ENCODE data around the gene KLHL14. TPM values are rescaled to one million over a fixed set of nuclear protein-coding genes. Genes with fewer than 3 reads are reported as not detected.
A peak's percentile ranks its signal among the peaks of the same experiment; 100 is the strongest.

The KLHL14 gene
- polyA plus RNA-seq, 2 of the 4 experiments (the other 2 are of a cell fraction) = not detected

DNA sequence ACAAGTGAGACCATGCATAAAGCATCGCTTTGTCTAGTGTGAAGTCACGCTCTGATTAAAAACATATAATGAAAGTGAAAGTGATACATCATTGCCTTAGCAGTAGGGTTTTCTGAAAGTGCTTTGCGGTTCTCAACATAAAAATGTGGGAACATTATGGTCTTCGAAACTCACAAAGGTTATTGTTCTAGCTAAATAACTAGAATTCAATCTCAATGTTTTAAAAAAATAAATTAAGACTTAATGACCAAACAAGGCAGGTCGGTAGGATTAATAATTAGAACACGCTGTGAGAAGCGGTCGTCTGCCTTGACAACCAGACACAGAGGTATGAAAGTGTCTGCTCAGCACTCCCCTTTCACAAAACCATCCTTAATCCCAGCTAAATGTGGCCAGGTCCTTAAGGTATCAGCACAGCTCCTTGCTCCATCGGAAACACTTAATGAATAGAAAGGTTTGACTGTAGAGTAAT, 42.2 kb downstream of the KLHL14 start:
- H3K4me1 ChIP-seq = no peaks in the 10 kb centered on the region
- no peak overlapping the region for H3K27ac ChIP-seq
- no peak for TF ChIP-seq BHLHE40 (IDR thresholded peaks at IDR 0.05; ENCODE audit: low read depth, low read length)
- peak; percentile 6 for TF ChIP-seq MAFK (IDR thresholded peaks at IDR 0.05; ENCODE audit: partially characterized antibody)
- no peak for TF ChIP-seq EP300 (IDR thresholded peaks at IDR 0.05)
- ATAC-seq = no peak
- WGBS (ENCODE audit: missing lambda C conversion rate) = 38% methylated on average over 9 of the region's 9 CpGs
- peak overlapping the region; percentile 48 for H3K4me2 ChIP-seq
- H3K9me3 ChIP-seq = no peaks in the 10 kb centered on the region
- no peak for DNase-seq (ENCODE audit: low read depth in 1 of 2, low spot score in 1 of 2)
- ChIA-PET CTCF (no interaction called here), POLR2A (no interaction called here)
- no peak for FAIRE-seq
- no peak overlapping the region; the same call in 2 of the 3 replicates for H3K4me3 ChIP-seq

DNA sequence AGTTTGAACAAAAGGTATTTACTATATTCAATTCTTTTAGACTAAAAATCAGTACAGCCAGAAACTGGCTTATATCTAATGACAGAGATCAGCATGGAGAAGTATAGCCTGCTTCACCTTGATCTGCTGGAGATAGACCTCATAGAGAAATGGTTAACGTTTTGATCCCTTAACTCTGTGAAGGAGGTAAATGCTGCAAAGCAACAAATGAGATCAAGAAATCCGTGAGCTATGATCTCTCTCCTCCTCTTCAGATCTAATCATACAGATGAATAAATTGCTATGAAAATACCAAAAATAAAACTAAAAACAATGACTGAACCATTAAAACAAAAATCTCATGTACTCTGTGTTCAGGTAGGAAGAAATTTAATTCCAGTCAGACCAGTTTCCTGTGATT, 42.8 kb downstream of the KLHL14 start:
- Histone ChIP-seq H3K27ac (no peak overlapping the region), H3K9me3 (no peaks in the 10 kb centered on the region), H3K4me1 (no peaks in the 10 kb centered on the region), H3K4me3 (no peak overlapping the region), H3K4me2 (peak overlapping the region; percentile 48)
- ChIA-PET CTCF (no interaction called here), POLR2A (no interaction called here)
- no peak for DNase-seq (ENCODE audit: low read depth in 1 of 2, low spot score in 1 of 2)
- no peak for ATAC-seq
- FAIRE-seq = no peak
- WGBS (ENCODE audit: missing lambda C conversion rate) = 8% methylated on average over 2 of the region's 2 CpGs
- TF ChIP-seq POLR2A (IDR thresholded peaks at IDR 0.05; ENCODE audit: low read length) (no peak), FOSB (CRISPR knock-in tag; IDR thresholded peaks at IDR 0.05) (no peak), HDAC2 (IDR thresholded peaks at IDR 0.05) (no peak), ESRRA (IDR thresholded peaks at IDR 0.05; ENCODE audit: borderline replicate concordance, low read length) (no peak), HOXA7 (CRISPR knock-in tag; IDR thresholded peaks at IDR 0.05) (no peak), EHF (CRISPR knock-in tag; IDR thresholded peaks at IDR 0.05) (no peak), KDM5A (IDR thresholded peaks at IDR 0.05) (no peak)
- TF ChIP-seq, protein P1, sequence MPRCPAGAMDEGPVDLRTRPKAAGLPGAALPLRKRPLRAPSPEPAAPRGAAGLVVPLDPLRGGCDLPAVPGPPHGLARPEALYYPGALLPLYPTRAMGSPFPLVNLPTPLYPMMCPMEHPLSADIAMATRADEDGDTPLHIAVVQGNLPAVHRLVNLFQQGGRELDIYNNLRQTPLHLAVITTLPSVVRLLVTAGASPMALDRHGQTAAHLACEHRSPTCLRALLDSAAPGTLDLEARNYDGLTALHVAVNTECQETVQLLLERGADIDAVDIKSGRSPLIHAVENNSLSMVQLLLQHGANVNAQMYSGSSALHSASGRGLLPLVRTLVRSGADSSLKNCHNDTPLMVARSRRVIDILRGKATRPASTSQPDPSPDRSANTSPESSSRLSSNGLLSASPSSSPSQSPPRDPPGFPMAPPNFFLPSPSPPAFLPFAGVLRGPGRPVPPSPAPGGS (IDR thresholded peaks at IDR 0.05) = no peak
- TF ChIP-seq, protein P2, sequence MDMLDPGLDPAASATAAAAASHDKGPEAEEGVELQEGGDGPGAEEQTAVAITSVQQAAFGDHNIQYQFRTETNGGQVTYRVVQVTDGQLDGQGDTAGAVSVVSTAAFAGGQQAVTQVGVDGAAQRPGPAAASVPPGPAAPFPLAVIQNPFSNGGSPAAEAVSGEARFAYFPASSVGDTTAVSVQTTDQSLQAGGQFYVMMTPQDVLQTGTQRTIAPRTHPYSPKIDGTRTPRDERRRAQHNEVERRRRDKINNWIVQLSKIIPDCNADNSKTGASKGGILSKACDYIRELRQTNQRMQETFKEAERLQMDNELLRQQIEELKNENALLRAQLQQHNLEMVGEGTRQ (IDR thresholded peaks at IDR 0.05) = no peak

DNA sequence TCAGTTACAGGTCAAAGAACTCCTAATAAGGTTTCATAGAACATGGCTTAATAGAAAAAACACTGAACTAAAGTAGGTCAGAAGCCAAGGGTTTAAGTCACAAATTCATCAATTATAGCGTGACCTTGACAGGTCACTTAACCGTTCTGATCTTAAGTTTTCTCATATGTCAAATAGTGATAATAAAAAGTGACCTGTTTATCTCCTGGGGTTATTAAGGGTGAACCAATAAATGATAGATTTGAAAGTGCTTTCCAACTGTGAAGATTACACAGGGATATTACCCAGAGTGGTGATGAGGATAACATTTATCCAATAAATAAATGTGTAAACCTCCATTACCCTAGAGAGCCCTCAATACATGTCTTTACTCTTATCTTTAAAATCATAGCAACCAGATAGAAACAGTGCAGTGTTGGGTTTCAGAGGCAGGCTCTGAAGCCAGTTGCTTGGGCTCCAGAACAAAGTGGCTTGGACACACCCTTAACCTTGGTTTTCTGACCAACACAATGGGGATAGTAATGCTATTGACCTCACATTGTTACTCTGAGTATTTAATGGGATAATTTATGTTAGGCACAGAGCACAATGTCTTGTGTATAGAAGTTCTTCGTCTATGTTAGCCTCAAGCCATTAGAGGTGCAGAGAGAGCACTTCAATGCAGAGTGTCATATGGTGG, 48.6 kb downstream of the KLHL14 start:
- TF ChIP-seq, protein P2 (IDR thresholded peaks at IDR 0.05) = no peak
- TF ChIP-seq CHD2 (IDR thresholded peaks at IDR 0.05; ENCODE audit: low read length, partially characterized antibody) (no peak), KDM5A (IDR thresholded peaks at IDR 0.05) (no peak), FOXS1 (CRISPR knock-in tag; IDR thresholded peaks at IDR 0.05) (no peak), EHF (CRISPR knock-in tag; IDR thresholded peaks at IDR 0.05) (no peak), RNF2 (IDR thresholded peaks at IDR 0.05; ENCODE audit: borderline replicate concordance, low read depth) (no peak)
- ATAC-seq (no peak), FAIRE-seq (no peak)

DNA sequence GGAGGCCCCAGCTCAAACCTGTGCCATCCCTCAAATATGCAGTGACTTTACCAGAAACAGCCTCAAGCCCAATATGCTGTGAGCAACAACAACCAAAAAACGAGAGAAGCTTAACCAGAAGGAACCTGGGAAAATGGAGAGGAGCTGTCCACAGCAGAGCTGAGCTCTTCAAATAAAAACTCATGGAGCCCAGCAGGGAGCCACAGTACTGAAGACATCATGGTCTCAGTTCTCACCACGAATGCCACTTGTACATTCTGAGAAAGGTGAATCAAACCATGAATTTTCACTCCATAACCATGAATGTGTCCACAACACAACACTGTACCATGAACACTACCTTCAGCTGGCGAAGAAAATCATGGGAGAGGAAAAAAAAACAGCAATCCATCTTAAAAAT, 50.5 kb downstream of the KLHL14 start:
- ATAC-seq (no peak), DNase-seq (ENCODE audit: low read depth in 1 of 2, low spot score in 1 of 2) (no peak), FAIRE-seq (no peak)
- Histone ChIP-seq H3K4me3 (no peak overlapping the region), H3K27ac (no peak overlapping the region), H3K4me1 (no peaks in the 10 kb centered on the region), H3K4me2 (no peak overlapping the region), H3K9me3 (no peaks in the 10 kb centered on the region)
- POLR2A ChIA-PET = no interaction called here
- CTCF ChIA-PET = no interaction called here
- 3% methylated on average over 3 of the region's 3 CpGs for WGBS (ENCODE audit: missing lambda C conversion rate)
- TF ChIP-seq JUN (IDR thresholded peaks at IDR 0.05) (no peak), FOSB (CRISPR knock-in tag; IDR thresholded peaks at IDR 0.05) (no peak), HOXA7 (CRISPR knock-in tag; IDR thresholded peaks at IDR 0.05) (no peak), POLR2A (IDR thresholded peaks at IDR 0.05; ENCODE audit: low read length) (no peak), KDM1A (IDR thresholded peaks at IDR 0.05; ENCODE audit: low read depth) (no peak), JUNB (IDR thresholded peaks at IDR 0.05) (no peak), BHLHE40 (IDR thresholded peaks at IDR 0.05; ENCODE audit: low read depth, low read length) (no peak), RARB (CRISPR knock-in tag; IDR thresholded peaks at IDR 0.05) (no peak), EHF (CRISPR knock-in tag; IDR thresholded peaks at IDR 0.05) (no peak)
- TF ChIP-seq, protein P2 (IDR thresholded peaks at IDR 0.05) = no peak
- TF ChIP-seq, protein P3, sequence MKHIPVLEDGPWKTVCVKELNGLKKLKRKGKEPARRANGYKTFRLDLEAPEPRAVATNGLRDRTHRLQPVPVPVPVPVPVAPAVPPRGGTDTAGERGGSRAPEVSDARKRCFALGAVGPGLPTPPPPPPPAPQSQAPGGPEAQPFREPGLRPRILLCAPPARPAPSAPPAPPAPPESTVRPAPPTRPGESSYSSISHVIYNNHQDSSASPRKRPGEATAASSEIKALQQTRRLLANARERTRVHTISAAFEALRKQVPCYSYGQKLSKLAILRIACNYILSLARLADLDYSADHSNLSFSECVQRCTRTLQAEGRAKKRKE (CRISPR knock-in tag; IDR thresholded peaks at IDR 0.05; ENCODE audit: low read depth) = no peak

More for the DNA sequence above, 48.6 kb downstream of the KLHL14 start:
- Histone ChIP-seq H3K4me3 (no peak overlapping the region), H3K27ac (no peak overlapping the region), H3K4me2 (no peak overlapping the region), H3K4me1 (no peaks in the 10 kb centered on the region), H3K9me3 (no peaks in the 10 kb centered on the region)
- ChIA-PET POLR2A (no interaction called here), CTCF (no interaction called here)
- WGBS (ENCODE audit: missing lambda C conversion rate) = 0% methylated on average over 3 of the region's 3 CpGs
- no peak for DNase-seq (ENCODE audit: low read depth in 1 of 2, low spot score in 1 of 2)

Measured in A549 (cell line).